MCF 10A (cell line): ENCODE results near the gene OPRPN. TPM values are rescaled to one million over a fixed set of nuclear protein-coding genes. Genes with fewer than 3 reads are reported as not detected.

Experiments used
- Bru-seq: library from RNA; stranded (reverse); fragments of 400-500 nt; gene quantifications from one replicate; lab custom pipeline; 2021; lab: Mats Ljungman, UMichigan
- BruChase-seq, 2 experiments: library from RNA; stranded (reverse); fragments of 400-500 nt; gene quantifications; one replicate each; lab custom pipeline; 2021; lab: Mats Ljungman, UMichigan
- BruUV-seq: library from RNA; stranded (reverse); fragments of 400-500 nt; replicated peaks from 2 replicates; lab custom pipeline; 2021; lab: Mats Ljungman, UMichigan
- CTCF ChIA-PET: fragments of 300-600 bp; sonication (Branson Sonifier 250); formaldehyde crosslinking; extraction: SDS; loops from one replicate; lab custom pipeline; 2021; ENCODE audit warnings: antibody characterized with exemption, inconsistent platforms; lab: Yijun Ruan, JAX
- POLR2A ChIA-PET: fragments of 300-600, 350-650 bp; sonication (Branson Sonifier 250); formaldehyde crosslinking; extraction: SDS; loops from one replicate; lab custom pipeline; 2020; ENCODE audit warnings: antibody characterized with exemption, inconsistent platforms; lab: Yijun Ruan, JAX
- DNase-seq: peaks from one replicate; pipeline ENCODE4 v3.0.0-alpha.2; 2018; ENCODE audit not compliant: unreplicated experiment
- H3K27ac Mint-ChIP-seq: one replicate; pipeline ENCODE4 v1.8.0; 2022; ENCODE audit warnings: mild to moderate bottlenecking, low read depth, mixed read lengths; ENCODE audit not compliant: unreplicated experiment
- H3K27me3 Mint-ChIP-seq: one replicate; pipeline ENCODE4 v1.8.0; 2022; ENCODE audit warnings: mixed read lengths; ENCODE audit not compliant: insufficient read depth, unreplicated experiment
- H3K36me3 Mint-ChIP-seq: one replicate; pipeline ENCODE4 v1.8.0; 2022; ENCODE audit warnings: mild to moderate bottlenecking, moderate library complexity, mixed read lengths; ENCODE audit not compliant: insufficient read depth, unreplicated experiment
- H3K4me1 Mint-ChIP-seq: one replicate; pipeline ENCODE4 v1.8.0; 2022; ENCODE audit warnings: mixed read lengths; ENCODE audit not compliant: insufficient read depth, unreplicated experiment
- H3K4me3 Mint-ChIP-seq: one replicate; pipeline ENCODE4 v1.8.0; 2022; ENCODE audit warnings: mild to moderate bottlenecking, moderate library complexity, mixed read lengths; ENCODE audit not compliant: unreplicated experiment
- H3K9me3 Mint-ChIP-seq: one replicate; pipeline ENCODE4 v1.8.0; 2022; ENCODE audit warnings: mixed read lengths; ENCODE audit not compliant: unreplicated experiment
- CTCF ChIP-seq: fragments of 200-600 bp; IDR thresholded peaks from one replicate; pipeline ENCODE4 v1.8.0; 2022; ENCODE audit warnings: antibody characterized with exemption, mild to moderate bottlenecking; ENCODE audit not compliant: unreplicated experiment
- intact Hi-C: fragments of 100-400 bp; cut with micrococcal nuclease; formaldehyde crosslinking; loops from 2 replicates; pipeline ENCODE4 v1.14.1; 2022
- long read RNA-seq: library from polyadenylated mRNA; stranded (forward); transcript quantifications from one replicate; pipeline ENCODE4 v2.0.0, GENCODE V29; 2022
- total RNA-seq: library from RNA; stranded (reverse); gene quantifications from 2 replicates; pipeline ENCODE4 v1.2.3, GENCODE V29; 2022

Gene OPRPN, protein sequence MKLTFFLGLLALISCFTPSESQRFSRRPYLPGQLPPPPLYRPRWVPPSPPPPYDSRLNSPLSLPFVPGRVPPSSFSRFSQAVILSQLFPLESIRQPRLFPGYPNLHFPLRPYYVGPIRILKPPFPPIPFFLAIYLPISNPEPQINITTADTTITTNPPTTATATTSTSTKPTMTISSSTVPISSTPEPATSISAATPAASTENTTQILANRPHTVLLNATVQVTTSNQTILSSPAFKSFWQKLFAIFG
- total RNA-seq (not detected in 2 replicates), Bru-seq, nascent RNA (not detected), BruChase-seq, experiment 1, labeled RNA remaining after a 6-hour chase (not detected), BruChase-seq, experiment 2, labeled RNA remaining after a 2-hour chase (not detected)
- long read RNA-seq, result 0 reads

DNA sequence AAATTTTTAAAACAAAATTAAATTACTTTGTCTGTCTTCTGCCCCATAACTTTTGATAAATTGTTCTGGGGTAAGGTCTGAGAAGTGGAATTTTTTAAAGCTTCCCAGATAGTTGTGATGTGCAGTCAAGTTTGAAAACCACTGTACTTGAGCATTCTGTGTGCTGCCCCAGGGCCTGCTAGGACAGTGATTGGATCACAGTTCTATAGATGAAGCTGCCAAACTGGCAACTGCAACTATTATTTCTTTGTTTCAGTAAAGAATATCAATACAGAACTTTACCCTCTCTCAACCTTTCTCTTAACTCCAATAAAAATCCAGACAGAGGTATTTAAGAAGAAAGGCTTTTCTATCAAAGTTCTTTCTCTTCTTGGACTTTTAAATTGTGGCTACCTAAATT is at the start of gene OPRPN:
Gene OPRPN (plus strand): TSS at position 361 of the 400 bp plus-strand sequence. CDS start 1,346 bp downstream, outside the sequence.
- POLR2A ChIA-PET, result no interaction called here
- no TSS peak for BruUV-seq
- Mint-ChIP-seq H3K36me3 (no peaks in the 10 kb centered on the region), H3K4me1 (no peaks in the 10 kb centered on the region), H3K9me3 (no peaks in the 10 kb centered on the region), H3K4me3 (no peak within 1 kb of the TSS), H3K27me3 (no peaks in the 10 kb centered on the region), H3K27ac (no peak within 1 kb of the TSS)
- DNase-seq, result no peak
- no peak for TF ChIP-seq CTCF
- intact Hi-C loops, result no loop called here
- CTCF ChIA-PET, result no interaction called here

GRCh38 chr4:70356185-70356584 is 41.6 kb upstream of the OPRPN start:
- Mint-ChIP-seq H3K9me3 (no peaks in the 10 kb centered on the region), H3K4me3 (no peak overlapping the region), H3K4me1 (no peaks in the 10 kb centered on the region), H3K27ac (no peak overlapping the region), H3K27me3 (peaks cover 18% of the 10 kb centered on the region), H3K36me3 (no peaks in the 10 kb centered on the region)
- intact Hi-C loops, result no loop called here
- TF ChIP-seq CTCF, result no peak
- no peak for DNase-seq
- no TSS peak for BruUV-seq
- POLR2A ChIA-PET, result no interaction called here
- CTCF ChIA-PET, result no interaction called here

GRCh38 chr4:70359115-70359661 is 38.6 kb upstream of the OPRPN start:
- no peaks in the 10 kb centered on the region for H3K9me3 Mint-ChIP-seq
- POLR2A ChIA-PET, result no interaction called here
- H3K4me1 Mint-ChIP-seq, result no peaks in the 10 kb centered on the region
- TF ChIP-seq CTCF, result no peak
- H3K27ac Mint-ChIP-seq, result no peak overlapping the region
- CTCF ChIA-PET, result interaction anchor here (0.5 kb wide), 1 partner anchor 142 kb away, joined by 3 read pairs; no protein-coding TSS in a partner anchor
- no peaks in the 10 kb centered on the region for H3K36me3 Mint-ChIP-seq
- H3K27me3 Mint-ChIP-seq, result peaks cover 3% of the 10 kb centered on the region
- no peak overlapping the region for H3K4me3 Mint-ChIP-seq
- intact Hi-C loops, result no loop called here
- no peak for DNase-seq
- BruUV-seq, result no TSS peak

DNA sequence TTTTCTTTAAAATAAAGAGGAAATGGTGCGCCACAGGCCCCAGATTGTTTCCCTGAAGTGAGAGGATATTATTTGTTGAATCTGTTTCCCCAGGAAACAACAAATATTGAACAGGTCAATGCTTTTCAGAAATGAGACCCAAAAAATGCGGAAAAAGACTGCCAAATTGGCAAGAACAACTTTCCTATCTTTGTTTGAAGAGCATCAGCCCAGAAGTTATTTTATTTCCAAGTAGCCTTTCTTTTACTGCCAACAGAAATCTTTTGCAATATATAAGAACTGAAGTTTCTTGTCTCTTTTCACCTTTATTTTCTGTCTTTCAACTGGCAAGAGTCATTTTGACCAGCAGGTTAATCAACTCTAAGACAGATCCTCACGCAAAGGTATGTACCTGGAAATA is 37.3 kb upstream of the OPRPN start, which contains the start of gene SMR3A:
Gene SMR3A (plus strand): TSS at position 301 of the 400 bp plus-strand sequence. CDS start 1,356 bp downstream, outside the sequence.
- no peak within 1 kb of the TSS for H3K4me3 Mint-ChIP-seq
- DNase-seq, result no peak
- intact Hi-C loops, result no loop called here
- no peaks in the 10 kb centered on the region for H3K9me3 Mint-ChIP-seq
- ChIA-PET CTCF (no interaction called here), POLR2A (no interaction called here)
- no peaks in the 10 kb centered on the region for H3K36me3 Mint-ChIP-seq
- H3K27ac Mint-ChIP-seq, result no peak within 1 kb of the TSS
- BruUV-seq, result no TSS peak
- TF ChIP-seq CTCF, result no peak
- no peaks in the 10 kb centered on the region for H3K27me3 Mint-ChIP-seq
- peaks cover 2% of the 10 kb centered on the region for H3K4me1 Mint-ChIP-seq
